Stimulated activated CD4-positive, alpha-beta T cell treated with anti-CD3 and anti-CD28 coated beads, Interleukin-2, amount 100 ng/mL, for 24 hours (primary cell): ENCODE measurements around the gene ARIH1.
"Not testable (repeated sequence)": the region's sequence is repeated elsewhere in the genome, so short reads cannot be mapped to it uniquely, and the experiment has no call there.

Source experiments
- DNase-seq, 2 donors: peaks; one replicate each; pipeline ENCODE4 v3.0.0-alpha.2; 2020

The ARIH1 gene

GRCh38 chr15:72545156-72545555 is 71.0 kb downstream of the ARIH1 start:
- DNase-seq = no peak

GRCh38 chr15:72554471-72555425 is 80.6 kb downstream of the ARIH1 start:
- DNase-seq = peak; percentile 33 to 54

GRCh38 chr15:72559781-72560180 is 85.7 kb downstream of the ARIH1 start:
- no peak for DNase-seq

GRCh38 chr15:72560458-72560857 is 86.3 kb downstream of the ARIH1 start:
- DNase-seq = no peak

- no peak for DNase-seq
Observed at GRCh38 chr15:72562386-72562785, 88.3 kb downstream of the ARIH1 start.

- no peak for DNase-seq
Observed at GRCh38 chr15:72562878-72563277, 88.7 kb downstream of the ARIH1 start.

GRCh38 chr15:72564091-72564490 is 90.0 kb downstream of the ARIH1 start:
- no peak for DNase-seq

GRCh38 chr15:72566973-72567372 is 92.8 kb downstream of the ARIH1 start:
- no peak for DNase-seq

GRCh38 chr15:72570059-72570458 is 95.9 kb downstream of the ARIH1 start:
- no peak for DNase-seq

- DNase-seq = no peak
Observed at GRCh38 chr15:72579814-72580213, 105.7 kb downstream of the ARIH1 start.

GRCh38 chr15:72584006-72584405 is 109.9 kb downstream of the ARIH1 start:
- DNase-seq = no peak

- no peak for DNase-seq
Observed at GRCh38 chr15:72585025-72585424, 110.9 kb downstream of the ARIH1 start.

GRCh38 chr15:72585476-72586058 is 111.4 kb downstream of the ARIH1 start:
- DNase-seq = no peak

GRCh38 chr15:72588096-72588495 is 114.0 kb downstream of the ARIH1 start:
- no peak for DNase-seq

- no peak for DNase-seq
Observed at GRCh38 chr15:72590427-72590826, 116.3 kb downstream of the ARIH1 start.

GRCh38 chr15:72591361-72591760 is 117.2 kb downstream of the ARIH1 start:
- DNase-seq = no peak

GRCh38 chr15:72592097-72592496 is 118.0 kb downstream of the ARIH1 start:
- no peak for DNase-seq

GRCh38 chr15:72592676-72593075 is 118.5 kb downstream of the ARIH1 start:
- no peak for DNase-seq

GRCh38 chr15:72593838-72594237 is 119.7 kb downstream of the ARIH1 start:
- DNase-seq = no peak

GRCh38 chr15:72599855-72600464 is 125.8 kb downstream of the ARIH1 start:
- DNase-seq = peak; percentile 16 to 31

GRCh38 chr15:72604794-72605193 is 130.7 kb downstream of the ARIH1 start:
- no peak for DNase-seq

- DNase-seq = not testable (repeated sequence)
Observed at GRCh38 chr15:72608084-72608483, 134.0 kb downstream of the ARIH1 start.

GRCh38 chr15:72609862-72610261 is 135.7 kb downstream of the ARIH1 start:
- no peak for DNase-seq

- DNase-seq = not testable (repeated sequence)
Observed at GRCh38 chr15:72612324-72612723, 138.2 kb downstream of the ARIH1 start.
